ENCODE measurements around the gene AMN. TPM values are rescaled to one million over a fixed set of nuclear protein-coding genes. Genes with fewer than 3 reads are reported as not detected.

Gene AMN
- total RNA-seq, 6 experiments from 2014 or later = 7.1 to 69.1 (median 28.6) TPM

DNA sequence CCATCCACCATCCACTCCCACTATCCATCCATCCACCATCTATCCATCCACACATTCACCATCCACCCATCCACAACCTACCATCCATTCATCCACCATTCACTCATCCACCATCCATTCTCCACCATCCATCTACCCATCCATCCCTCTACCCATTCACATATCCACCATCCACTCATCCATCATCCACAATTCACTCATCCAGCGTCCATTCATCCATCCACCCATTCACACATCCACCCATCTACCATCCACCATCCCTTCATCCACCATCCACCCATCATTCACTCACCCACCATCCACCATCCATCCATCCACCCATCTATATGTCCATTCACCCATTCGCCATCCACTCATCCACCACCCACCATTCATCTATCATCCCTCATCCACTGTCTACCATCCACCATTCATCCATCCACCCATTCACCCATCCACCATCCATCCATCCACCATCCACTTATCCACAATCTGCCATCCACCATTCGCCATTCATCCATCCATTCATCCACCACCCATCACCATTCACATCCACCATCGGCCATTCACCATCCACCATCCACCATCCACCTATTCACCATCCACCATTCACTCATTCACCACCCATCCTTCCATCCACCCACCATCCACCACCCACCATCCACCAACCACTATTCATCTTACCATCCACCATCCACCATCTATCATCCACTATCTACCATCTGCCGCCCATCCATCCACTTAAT, 2.0 kb upstream of the AMN start:
- TF ChIP-seq CTCF (IDR thresholded peaks at IDR 0.05) (no peak), POLR2A (IDR thresholded peaks at IDR 0.05) (no peak)
- Histone ChIP-seq H3K36me3 (no peaks in the 10 kb centered on the region), H3K27ac (no peak overlapping the region), H3K4me3 (no peak overlapping the region), H3K9me3 (no peaks in the 10 kb centered on the region), H3K27me3 (no peaks in the 10 kb centered on the region), H3K4me1 (peaks cover 0 to 14% (median 0%) of the 10 kb centered on the region in 4 donors)
- 92% methylated on average over 5 of the region's 5 CpGs for WGBS (ENCODE audit: insufficient coverage, low coverage, low lambda C conversion rate, missing lambda C conversion rate)
- intact Hi-C loops (cut with DNase I) = no loop called here
- ATAC-seq (no peak), DNase-seq (no peak)

DNA sequence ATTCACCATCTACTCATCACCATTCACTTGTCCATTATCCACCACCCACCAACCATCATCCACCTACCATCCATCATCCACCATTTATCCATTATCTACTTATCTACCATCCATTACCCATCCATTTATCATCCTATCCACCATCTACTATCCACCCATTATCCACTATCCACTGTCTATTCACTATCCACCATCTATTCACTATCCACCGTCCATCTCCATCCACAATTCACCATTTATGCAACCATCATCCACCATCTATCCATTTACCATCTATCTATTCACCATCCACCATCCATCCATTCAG, 1.5 kb upstream of the AMN start:
- intact Hi-C loops (cut with DNase I) = no loop called here

GRCh38 chr14:102923201-102923924, 900 bp downstream of the AMN start:
- DNase-seq (peak in 1 of 3 donors; percentile 53), ATAC-seq (peak; percentile 31 to 50 (median 44))
- Histone ChIP-seq H3K9me3 (no peaks in the 10 kb centered on the region), H3K27me3 (no peaks in the 10 kb centered on the region), H3K36me3 (no peaks in the 10 kb centered on the region), H3K27ac (no peak overlapping the region), H3K4me3 (peak overlapping the region; percentile 36 to 68 (median 64)), H3K4me1 (peaks cover 0 to 14% (median 0%) of the 10 kb centered on the region in 4 donors)
- 19% methylated on average over 15 of the region's 53 CpGs for WGBS (ENCODE audit: insufficient coverage, low coverage, low lambda C conversion rate, missing lambda C conversion rate)
- intact Hi-C loops (cut with DNase I) = no loop called here
- no peak for TF ChIP-seq CTCF (IDR thresholded peaks at IDR 0.05)
- no peak for TF ChIP-seq POLR2A (IDR thresholded peaks at IDR 0.05)

More for the DNA sequence above, 1.5 kb upstream of the AMN start:
- Histone ChIP-seq H3K36me3 (no peaks in the 10 kb centered on the region), H3K27ac (no peak overlapping the region), H3K9me3 (no peaks in the 10 kb centered on the region), H3K4me1 (peaks cover 0 to 14% (median 0%) of the 10 kb centered on the region in 4 donors), H3K27me3 (no peaks in the 10 kb centered on the region), H3K4me3 (no peak overlapping the region)
- ATAC-seq (no peak), DNase-seq (no peak)
- 90% methylated on average over 1 of the region's 1 CpG for WGBS (ENCODE audit: insufficient coverage, low coverage, low lambda C conversion rate, missing lambda C conversion rate)
- TF ChIP-seq POLR2A (IDR thresholded peaks at IDR 0.05) = no peak
- no peak for TF ChIP-seq CTCF (IDR thresholded peaks at IDR 0.05)

DNA sequence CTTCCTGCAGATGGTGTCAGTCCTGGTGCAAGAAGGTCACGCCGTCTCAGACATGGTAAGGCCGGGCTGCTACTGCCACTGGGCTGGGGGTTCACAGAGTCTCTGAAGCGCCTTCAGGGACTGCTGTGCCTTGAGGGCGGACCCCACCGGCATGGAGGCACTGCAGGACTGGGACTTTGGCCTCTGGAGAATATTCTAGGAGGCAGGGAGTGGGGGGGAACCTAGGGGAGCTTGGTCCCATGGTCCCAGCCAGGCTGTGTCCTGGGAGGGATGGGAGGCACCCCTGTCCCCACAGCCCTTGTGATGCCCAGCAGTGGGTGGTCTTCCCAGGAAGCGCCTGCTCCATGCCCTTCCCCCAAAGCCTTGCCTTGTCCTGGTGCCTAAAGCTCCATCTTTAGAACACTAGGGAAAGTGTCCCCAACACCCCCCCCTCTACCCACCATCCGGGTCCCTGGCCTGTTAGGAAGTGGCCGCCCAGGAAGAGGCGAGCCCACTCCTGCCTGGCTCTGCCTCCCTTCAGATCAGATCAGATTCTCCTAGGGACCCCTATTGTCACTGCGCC, 1.5 kb downstream of the AMN start:
- no peak overlapping the region for H3K27ac ChIP-seq
- H3K36me3 ChIP-seq = no peaks in the 10 kb centered on the region
- no peaks in the 10 kb centered on the region for H3K27me3 ChIP-seq
- no CpG with 5 or more reads among the region's 11 CpGs for WGBS (ENCODE audit: insufficient coverage, low coverage, low lambda C conversion rate, missing lambda C conversion rate)
- no peak for TF ChIP-seq CTCF (IDR thresholded peaks at IDR 0.05)
- TF ChIP-seq POLR2A (IDR thresholded peaks at IDR 0.05) = no peak
- intact Hi-C loops (cut with DNase I) = no loop called here
- H3K9me3 ChIP-seq = no peaks in the 10 kb centered on the region
- H3K4me1 ChIP-seq = peaks cover 0 to 20% (median 0%) of the 10 kb centered on the region in 4 donors
- ATAC-seq (no peak), DNase-seq (peak in 1 of 3 donors; percentile 47)
- H3K4me3 ChIP-seq = no peak overlapping the region
